K562 (cell line): ENCODE data around the gene CELSR1. TPM values are rescaled to one million over a fixed set of nuclear protein-coding genes. Genes with fewer than 3 reads are reported as not detected.

Experiments used
- CBFA2T3 ChIP-seq: fragments of 450-650 bp; IDR thresholded peaks from 2 replicates; pipeline ENCODE4 v1.6.1; 2017
- CCNT2 ChIP-seq: IDR thresholded peaks from 2 replicates; pipeline ENCODE4 v1.6.1; 2011; ENCODE audit warnings: borderline replicate concordance, low read depth, mild to moderate bottlenecking, moderate library complexity, mixed read lengths, low read length; ENCODE audit not compliant: insufficient read length; ENCODE audit errors: extremely low read depth
- GTF2F1 ChIP-seq: IDR thresholded peaks from 2 replicates; pipeline ENCODE4 v1.6.1; 2011; ENCODE audit warnings: low read depth, low read length, improper control_type of control experiment
- PTBP1 ChIP-seq: fragments of 200-400 bp; formaldehyde crosslinking; IDR thresholded peaks from 2 replicates; pipeline ENCODE4 v1.6.1; 2017; ENCODE audit warnings: low read depth, low read length
- ZC3H8 ChIP-seq: fragments of 450-650 bp; IDR thresholded peaks from 2 replicates; pipeline ENCODE4 v1.6.1; 2017
- ZEB2 ChIP-seq: fragments of 450-650 bp; IDR thresholded peaks from 2 replicates; pipeline ENCODE4 v1.6.1; 2016
- ZNF766 ChIP-seq: fragments of 200-800 bp; sonication (Bioruptor generic); conservative IDR thresholded peaks from 2 replicates; pipeline ENCODE4 v1.6.1; 2016; ENCODE audit warnings: missing genetic modification characterization, missing compliant biosample characterization
- polyA plus RNA-seq, 8 experiments: library from polyadenylated mRNA; depleted of rRNA in 4 of 8; stranded (reverse) in 5 of 8; unstranded in 3 of 8; fragments of >200 nt; fragmentation: Nextera tagmentation in 2 of 8; fragmentation: Illumina TruSeq in 1 of 8; extraction: Ambion mirVana in 2 of 8; extraction: Trizol in 1 of 8; gene quantifications; 2 replicates each; pipeline versions ENCODE4 v1.2.1 to v1.2.3, GENCODE V29; 2011 to 2014; ENCODE audit warnings: inconsistent platforms in 1 of 8, missing spikeins in 1 of 8
- total RNA-seq, 7 experiments: library from RNA; depleted of rRNA in 6 of 7; stranded (reverse); fragments of >200 nt in 6 of 7; fragmentation: Illumina TruSeq in 2 of 7; extraction: Trizol in 2 of 7; gene quantifications; 2 replicates each; pipeline versions ENCODE4 v1.2.1 to v1.2.3, GENCODE V29; 2011 to 2021; ENCODE audit warnings: low replicate concordance in 1 of 7
- TF ChIP-seq, protein P1 (sequence below): fragments of 250-450 bp; sonication (Bioruptor Pico); IDR thresholded peaks from 2 replicates; pipeline ENCODE4 v1.4.0; 2020; ENCODE audit warnings: borderline replicate concordance
- TF ChIP-seq, protein P2 (sequence below): sonication (generic); formaldehyde crosslinking; IDR thresholded peaks from 2 replicates; pipeline ENCODE4 v1.8.0; 2022; ENCODE audit warnings: mild to moderate bottlenecking, missing genetic modification reagents
- TF ChIP-seq, protein P3 (sequence below): sonication (generic); formaldehyde crosslinking; IDR thresholded peaks from 2 replicates; pipeline ENCODE4 v1.8.1; 2022; ENCODE audit warnings: missing genetic modification reagents
- TF ChIP-seq, protein P4 (sequence below): fragments of 250-450 bp; sonication (Bioruptor Pico); IDR thresholded peaks from 2 replicates; pipeline ENCODE4 v1.4.0; 2020; ENCODE audit warnings: mild to moderate bottlenecking

The CELSR1 gene
- total and polyA plus RNA-seq, 9 of the 15 experiments (the other 6 are each of a cell fraction or from before 2014, with no cell fraction given) = under 0.01 to 0.09 TPM; not detected in 7

DNA sequence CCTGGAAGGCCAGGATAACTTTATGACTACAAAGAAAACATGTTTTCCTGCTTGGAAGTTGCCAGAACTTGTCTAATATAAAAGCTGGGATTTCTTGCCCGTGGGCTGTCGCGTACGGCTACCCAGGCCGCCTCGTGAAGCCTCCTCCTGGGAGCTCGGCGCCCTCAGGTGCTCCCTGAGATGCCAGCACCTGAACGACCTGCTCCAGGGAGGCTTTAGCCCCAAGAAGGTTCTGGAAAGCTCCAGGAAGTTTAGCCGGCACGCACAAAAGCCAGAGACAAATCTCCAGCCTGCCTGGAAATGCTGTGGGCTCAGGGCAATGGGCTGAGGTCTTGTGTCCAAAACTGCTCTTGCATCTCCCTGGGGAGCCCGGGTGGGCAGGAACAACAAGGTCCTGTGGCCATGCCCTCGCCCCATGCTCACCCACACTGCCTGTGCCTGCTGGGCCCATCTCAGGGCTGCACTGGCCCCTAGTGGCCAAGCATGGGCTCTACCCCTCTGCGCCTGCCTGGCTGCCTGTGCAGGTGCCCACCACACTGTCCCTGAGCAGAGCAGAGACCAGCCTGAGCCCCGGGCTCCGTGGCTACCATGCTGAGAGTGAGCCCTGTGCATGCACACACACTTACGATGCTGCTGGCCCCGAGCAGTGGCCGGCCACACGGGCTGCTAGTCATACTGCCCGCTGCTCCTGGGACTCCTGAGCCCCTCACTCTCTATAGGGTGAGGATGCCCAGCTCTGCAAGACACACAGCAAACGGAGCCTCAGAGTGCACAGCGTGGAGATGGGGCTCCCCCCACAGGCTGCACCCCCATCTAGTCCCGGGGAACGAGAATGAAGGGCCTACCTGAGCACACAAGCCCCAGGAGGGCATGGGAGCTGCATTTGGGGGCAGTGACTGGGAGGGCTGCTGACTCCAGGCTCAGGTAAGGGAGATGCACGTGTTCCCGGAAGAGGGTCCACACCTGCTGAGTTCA is 4.9 kb upstream of the CELSR1 start (continued):
- TF ChIP-seq, protein P1, sequence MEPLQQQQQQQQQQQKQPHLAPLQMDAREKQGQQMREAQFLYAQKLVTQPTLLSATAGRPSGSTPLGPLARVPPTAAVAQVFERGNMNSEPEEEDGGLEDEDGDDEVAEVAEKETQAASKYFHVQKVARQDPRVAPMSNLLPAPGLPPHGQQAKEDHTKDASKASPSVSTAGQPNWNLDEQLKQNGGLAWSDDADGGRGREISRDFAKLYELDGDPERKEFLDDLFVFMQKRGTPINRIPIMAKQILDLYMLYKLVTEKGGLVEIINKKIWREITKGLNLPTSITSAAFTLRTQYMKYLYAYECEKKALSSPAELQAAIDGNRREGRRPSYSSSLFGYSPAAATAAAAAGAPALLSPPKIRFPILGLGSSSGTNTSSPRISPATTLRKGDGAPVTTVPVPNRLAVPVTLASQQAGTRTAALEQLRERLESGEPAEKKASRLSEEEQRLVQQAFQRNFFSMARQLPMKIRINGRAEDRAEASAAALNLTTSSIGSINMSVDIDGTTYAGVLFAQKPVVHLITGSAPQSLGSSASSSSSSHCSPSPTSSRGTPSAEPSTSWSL (CRISPR knock-in tag) = no peak
- TF ChIP-seq ZC3H8 = no peak
- TF ChIP-seq PTBP1 = no peak
- TF ChIP-seq ZEB2 = no peak
- TF ChIP-seq, protein P2, sequence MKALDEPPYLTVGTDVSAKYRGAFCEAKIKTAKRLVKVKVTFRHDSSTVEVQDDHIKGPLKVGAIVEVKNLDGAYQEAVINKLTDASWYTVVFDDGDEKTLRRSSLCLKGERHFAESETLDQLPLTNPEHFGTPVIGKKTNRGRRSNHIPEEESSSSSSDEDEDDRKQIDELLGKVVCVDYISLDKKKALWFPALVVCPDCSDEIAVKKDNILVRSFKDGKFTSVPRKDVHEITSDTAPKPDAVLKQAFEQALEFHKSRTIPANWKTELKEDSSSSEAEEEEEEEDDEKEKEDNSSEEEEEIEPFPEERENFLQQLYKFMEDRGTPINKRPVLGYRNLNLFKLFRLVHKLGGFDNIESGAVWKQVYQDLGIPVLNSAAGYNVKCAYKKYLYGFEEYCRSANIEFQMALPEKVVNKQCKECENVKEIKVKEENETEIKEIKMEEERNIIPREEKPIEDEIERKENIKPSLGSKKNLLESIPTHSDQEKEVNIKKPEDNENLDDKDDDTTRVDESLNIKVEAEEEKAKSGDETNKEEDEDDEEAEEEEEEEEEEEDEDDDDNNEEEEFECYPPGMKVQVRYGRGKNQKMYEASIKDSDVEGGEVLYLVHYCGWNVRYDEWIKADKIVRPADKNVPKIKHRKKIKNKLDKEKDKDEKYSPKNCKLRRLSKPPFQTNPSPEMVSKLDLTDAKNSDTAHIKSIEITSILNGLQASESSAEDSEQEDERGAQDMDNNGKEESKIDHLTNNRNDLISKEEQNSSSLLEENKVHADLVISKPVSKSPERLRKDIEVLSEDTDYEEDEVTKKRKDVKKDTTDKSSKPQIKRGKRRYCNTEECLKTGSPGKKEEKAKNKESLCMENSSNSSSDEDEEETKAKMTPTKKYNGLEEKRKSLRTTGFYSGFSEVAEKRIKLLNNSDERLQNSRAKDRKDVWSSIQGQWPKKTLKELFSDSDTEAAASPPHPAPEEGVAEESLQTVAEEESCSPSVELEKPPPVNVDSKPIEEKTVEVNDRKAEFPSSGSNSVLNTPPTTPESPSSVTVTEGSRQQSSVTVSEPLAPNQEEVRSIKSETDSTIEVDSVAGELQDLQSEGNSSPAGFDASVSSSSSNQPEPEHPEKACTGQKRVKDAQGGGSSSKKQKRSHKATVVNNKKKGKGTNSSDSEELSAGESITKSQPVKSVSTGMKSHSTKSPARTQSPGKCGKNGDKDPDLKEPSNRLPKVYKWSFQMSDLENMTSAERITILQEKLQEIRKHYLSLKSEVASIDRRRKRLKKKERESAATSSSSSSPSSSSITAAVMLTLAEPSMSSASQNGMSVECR (CRISPR knock-in tag) = no peak
- TF ChIP-seq CBFA2T3 = no peak
- no peak for TF ChIP-seq GTF2F1
- TF ChIP-seq ZNF766 (CRISPR knock-in tag) = no peak
- TF ChIP-seq CCNT2 = no peak
- TF ChIP-seq, protein P3, sequence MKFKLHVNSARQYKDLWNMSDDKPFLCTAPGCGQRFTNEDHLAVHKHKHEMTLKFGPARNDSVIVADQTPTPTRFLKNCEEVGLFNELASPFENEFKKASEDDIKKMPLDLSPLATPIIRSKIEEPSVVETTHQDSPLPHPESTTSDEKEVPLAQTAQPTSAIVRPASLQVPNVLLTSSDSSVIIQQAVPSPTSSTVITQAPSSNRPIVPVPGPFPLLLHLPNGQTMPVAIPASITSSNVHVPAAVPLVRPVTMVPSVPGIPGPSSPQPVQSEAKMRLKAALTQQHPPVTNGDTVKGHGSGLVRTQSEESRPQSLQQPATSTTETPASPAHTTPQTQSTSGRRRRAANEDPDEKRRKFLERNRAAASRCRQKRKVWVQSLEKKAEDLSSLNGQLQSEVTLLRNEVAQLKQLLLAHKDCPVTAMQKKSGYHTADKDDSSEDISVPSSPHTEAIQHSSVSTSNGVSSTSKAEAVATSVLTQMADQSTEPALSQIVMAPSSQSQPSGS (CRISPR knock-in tag) = no peak
- TF ChIP-seq, protein P4, sequence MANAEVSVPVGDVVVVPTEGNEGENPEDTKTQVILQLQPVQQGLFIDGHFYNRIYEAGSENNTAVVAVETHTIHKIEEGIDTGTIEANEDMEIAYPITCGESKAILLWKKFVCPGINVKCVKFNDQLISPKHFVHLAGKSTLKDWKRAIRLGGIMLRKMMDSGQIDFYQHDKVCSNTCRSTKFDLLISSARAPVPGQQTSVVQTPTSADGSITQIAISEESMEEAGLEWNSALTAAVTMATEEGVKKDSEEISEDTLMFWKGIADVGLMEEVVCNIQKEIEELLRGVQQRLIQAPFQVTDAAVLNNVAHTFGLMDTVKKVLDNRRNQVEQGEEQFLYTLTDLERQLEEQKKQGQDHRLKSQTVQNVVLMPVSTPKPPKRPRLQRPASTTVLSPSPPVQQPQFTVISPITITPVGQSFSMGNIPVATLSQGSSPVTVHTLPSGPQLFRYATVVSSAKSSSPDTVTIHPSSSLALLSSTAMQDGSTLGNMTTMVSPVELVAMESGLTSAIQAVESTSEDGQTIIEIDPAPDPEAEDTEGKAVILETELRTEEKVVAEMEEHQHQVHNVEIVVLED (CRISPR knock-in tag) = no peak
